ENCODE results near the gene NOTCH1.

The NOTCH1 gene

GRCh38 chr9:136586391-136586953, 40.6 kb upstream of the NOTCH1 start:
- Histone ChIP-seq H3K27ac (replicated peaks) (peak overlapping the region; percentile 64), H3K4me3 (replicated peaks; ENCODE audit: insufficient read depth, low read length) (no peak overlapping the region), H3K27me3 (ENCODE audit: insufficient read depth, poor library complexity, severe bottlenecking) (no peaks in the 10 kb centered on the region)
- no peak for DNase-seq (ENCODE audit: low read depth in 1 of 2, low spot score in 1 of 2)
- TF ChIP-seq REST (IDR thresholded peaks at IDR 0.05; ENCODE audit: insufficient replicate concordance, low read depth) (no peak), SPI1 (IDR thresholded peaks at IDR 0.05; ENCODE audit: borderline replicate concordance, low read depth) (no peak), POLR2AphosphoS5 (IDR thresholded peaks at IDR 0.05; ENCODE audit: low read depth) (no peak), GABPA (IDR thresholded peaks at IDR 0.05; ENCODE audit: low read depth) (no peak)
- TF ChIP-seq, protein P1, sequence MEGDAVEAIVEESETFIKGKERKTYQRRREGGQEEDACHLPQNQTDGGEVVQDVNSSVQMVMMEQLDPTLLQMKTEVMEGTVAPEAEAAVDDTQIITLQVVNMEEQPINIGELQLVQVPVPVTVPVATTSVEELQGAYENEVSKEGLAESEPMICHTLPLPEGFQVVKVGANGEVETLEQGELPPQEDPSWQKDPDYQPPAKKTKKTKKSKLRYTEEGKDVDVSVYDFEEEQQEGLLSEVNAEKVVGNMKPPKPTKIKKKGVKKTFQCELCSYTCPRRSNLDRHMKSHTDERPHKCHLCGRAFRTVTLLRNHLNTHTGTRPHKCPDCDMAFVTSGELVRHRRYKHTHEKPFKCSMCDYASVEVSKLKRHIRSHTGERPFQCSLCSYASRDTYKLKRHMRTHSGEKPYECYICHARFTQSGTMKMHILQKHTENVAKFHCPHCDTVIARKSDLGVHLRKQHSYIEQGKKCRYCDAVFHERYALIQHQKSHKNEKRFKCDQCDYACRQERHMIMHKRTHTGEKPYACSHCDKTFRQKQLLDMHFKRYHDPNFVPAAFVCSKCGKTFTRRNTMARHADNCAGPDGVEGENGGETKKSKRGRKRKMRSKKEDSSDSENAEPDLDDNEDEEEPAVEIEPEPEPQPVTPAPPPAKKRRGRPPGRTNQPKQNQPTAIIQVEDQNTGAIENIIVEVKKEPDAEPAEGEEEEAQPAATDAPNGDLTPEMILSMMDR (IDR thresholded peaks at IDR 0.05; ENCODE audit: insufficient read depth, low read length): no peak

DNA sequence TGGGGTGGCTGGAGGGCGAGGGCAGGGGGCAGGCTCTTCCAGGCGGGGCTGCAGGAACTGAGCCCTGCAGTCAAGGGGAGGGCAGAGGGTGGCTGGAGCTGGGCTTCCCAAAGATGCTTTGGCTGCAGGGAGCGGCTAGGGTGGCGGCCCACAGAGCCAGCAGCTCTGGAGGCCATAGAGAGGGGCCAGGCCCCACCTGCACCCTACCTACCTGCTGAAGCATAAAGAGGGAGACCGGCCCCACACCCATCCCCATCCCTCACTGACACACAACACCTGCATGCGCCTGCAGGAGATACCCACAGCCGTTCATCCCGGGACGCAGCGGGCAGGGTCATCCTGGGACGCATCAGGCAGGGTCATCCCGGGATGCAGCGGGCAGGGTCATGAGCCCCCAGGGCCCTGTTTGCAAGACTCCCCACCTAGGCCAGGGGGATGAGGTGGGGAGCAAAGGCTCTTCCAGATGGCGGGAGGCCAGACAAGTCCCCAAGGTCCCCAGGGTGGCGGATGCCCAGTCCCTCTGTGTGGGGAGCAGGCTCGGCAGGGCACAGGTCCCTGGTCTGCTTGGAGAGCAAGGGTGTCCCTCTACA, 39.8 kb upstream of the NOTCH1 start:
- no peak for DNase-seq (ENCODE audit: low read depth in 1 of 2, low spot score in 1 of 2)

GRCh38 chr9:136584934-136585333, 39.1 kb upstream of the NOTCH1 start:
- TF ChIP-seq POLR2AphosphoS5 (IDR thresholded peaks at IDR 0.05; ENCODE audit: low read depth): no peak
- no peak for TF ChIP-seq GABPA (IDR thresholded peaks at IDR 0.05; ENCODE audit: low read depth)
- TF ChIP-seq REST (IDR thresholded peaks at IDR 0.05; ENCODE audit: insufficient replicate concordance, low read depth): no peak

More for the DNA sequence above, 39.8 kb upstream of the NOTCH1 start:
- H3K27ac ChIP-seq (replicated peaks): no peak overlapping the region
- H3K27me3 ChIP-seq (ENCODE audit: insufficient read depth, poor library complexity, severe bottlenecking): no peaks in the 10 kb centered on the region
- no peak overlapping the region for H3K4me3 ChIP-seq (replicated peaks; ENCODE audit: insufficient read depth, low read length)
- no peak for TF ChIP-seq GABPA (IDR thresholded peaks at IDR 0.05; ENCODE audit: low read depth)
- no peak for TF ChIP-seq POLR2AphosphoS5 (IDR thresholded peaks at IDR 0.05; ENCODE audit: low read depth)
- TF ChIP-seq REST (IDR thresholded peaks at IDR 0.05; ENCODE audit: insufficient replicate concordance, low read depth): no peak
- TF ChIP-seq, protein P1 (IDR thresholded peaks at IDR 0.05; ENCODE audit: insufficient read depth, low read length): no peak
- no peak for TF ChIP-seq SPI1 (IDR thresholded peaks at IDR 0.05; ENCODE audit: borderline replicate concordance, low read depth)

More at GRCh38 chr9:136584934-136585333, 39.1 kb upstream of the NOTCH1 start:
- H3K27me3 ChIP-seq (ENCODE audit: insufficient read depth, poor library complexity, severe bottlenecking): no peaks in the 10 kb centered on the region
- no peak overlapping the region for H3K4me3 ChIP-seq (replicated peaks; ENCODE audit: insufficient read depth, low read length)
- no peak for DNase-seq (ENCODE audit: low read depth in 1 of 2, low spot score in 1 of 2)
- no peak overlapping the region for H3K27ac ChIP-seq (replicated peaks)

All from HL-60 (cell line).